GM18870 (cell line): ENCODE results near the gene CPB2.

ENCODE experiments used
- ATAC-seq: cut with Tn5 transposase; IDR thresholded peaks from one replicate; pipeline ENCODE4 v1.9.1; 2021; ENCODE audit warnings: moderate library complexity; ENCODE audit not compliant: unreplicated experiment

Gene CPB2

GRCh38 chr13:46100191-46100815, 4.5 kb downstream of the CPB2 start:
- ATAC-seq, result peak; percentile 77

GRCh38 chr13:46097663-46098062, 7.2 kb downstream of the CPB2 start:
- no peak for ATAC-seq

DNA sequence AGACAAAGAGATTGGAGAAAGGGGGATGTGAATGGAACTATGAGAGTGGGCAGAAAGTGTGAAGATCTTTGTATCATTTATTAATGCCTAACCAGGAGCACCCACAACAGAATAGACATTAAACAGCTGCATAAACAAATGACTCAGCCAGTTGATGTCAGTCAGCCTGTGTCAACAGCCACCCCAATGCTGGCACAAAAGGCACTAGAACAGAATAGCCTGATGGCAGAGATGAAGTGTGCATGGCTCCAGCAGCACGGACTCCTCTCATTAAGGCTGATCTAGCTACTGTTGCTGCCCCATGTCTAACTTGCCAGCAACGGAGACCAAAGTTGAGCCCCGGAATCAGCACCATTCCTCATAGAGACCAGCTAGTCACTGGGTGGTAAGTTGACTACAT, 7.8 kb downstream of the CPB2 start:
- no peak for ATAC-seq

DNA sequence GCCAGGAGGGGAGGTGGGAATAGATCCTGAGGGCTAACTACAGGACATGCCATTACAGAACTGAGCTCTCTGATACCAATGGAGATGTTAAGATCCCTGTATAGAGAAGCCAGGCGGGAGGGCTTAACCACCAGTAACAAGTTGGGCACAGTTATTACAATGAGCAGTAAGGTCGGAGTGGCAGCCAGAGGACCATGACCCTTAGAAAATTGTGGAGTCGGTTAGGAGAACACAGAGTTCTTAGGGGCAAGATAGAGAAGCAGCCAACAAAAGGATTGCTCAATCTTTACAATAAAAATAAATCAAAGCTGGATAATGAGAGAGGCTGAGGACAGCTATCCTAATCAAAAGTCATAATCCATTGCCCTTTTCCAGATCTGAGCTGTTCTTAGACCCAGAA, 10.4 kb downstream of the CPB2 start:
- ATAC-seq, result no peak

DNA sequence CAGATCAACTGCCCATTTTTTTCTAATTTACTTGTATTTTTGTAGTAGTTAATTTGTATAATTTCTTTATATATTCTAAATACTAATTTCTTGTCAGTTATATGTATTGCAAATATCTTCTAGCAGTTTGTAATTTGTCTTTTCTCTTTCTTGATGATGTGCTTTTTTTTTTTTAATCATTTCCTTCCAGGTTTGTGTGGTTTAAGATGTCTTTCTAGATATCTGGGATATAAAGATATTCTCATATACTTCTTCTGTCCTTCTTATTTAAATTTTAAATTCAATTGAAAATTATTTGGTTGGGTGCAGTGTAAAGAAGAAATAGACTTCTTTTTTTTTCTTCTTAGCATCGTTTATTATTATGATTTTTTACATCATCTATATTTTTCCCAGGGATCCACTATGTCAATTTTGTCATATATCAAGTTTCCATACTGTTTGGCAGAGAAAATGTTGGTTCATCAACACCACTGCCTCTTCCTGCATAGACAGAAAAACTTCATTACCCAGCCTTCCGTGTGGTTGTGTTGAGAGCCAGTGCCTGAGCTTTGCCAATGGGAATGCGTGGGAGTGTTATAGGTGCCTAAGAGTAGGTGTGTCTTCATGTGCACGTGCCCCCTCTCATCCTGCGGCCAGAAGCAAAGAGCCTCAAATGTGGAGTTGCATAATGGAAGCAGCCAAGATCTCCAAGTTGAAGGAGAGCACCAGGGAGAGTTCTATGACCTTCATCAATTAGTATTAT, 15.8 kb downstream of the CPB2 start:
- ATAC-seq, result no peak

- ATAC-seq, result no peak
Measured at GRCh38 chr13:46087481-46087880, 17.4 kb downstream of the CPB2 start.

GRCh38 chr13:46086985-46087384, 17.8 kb downstream of the CPB2 start:
- no peak for ATAC-seq

DNA sequence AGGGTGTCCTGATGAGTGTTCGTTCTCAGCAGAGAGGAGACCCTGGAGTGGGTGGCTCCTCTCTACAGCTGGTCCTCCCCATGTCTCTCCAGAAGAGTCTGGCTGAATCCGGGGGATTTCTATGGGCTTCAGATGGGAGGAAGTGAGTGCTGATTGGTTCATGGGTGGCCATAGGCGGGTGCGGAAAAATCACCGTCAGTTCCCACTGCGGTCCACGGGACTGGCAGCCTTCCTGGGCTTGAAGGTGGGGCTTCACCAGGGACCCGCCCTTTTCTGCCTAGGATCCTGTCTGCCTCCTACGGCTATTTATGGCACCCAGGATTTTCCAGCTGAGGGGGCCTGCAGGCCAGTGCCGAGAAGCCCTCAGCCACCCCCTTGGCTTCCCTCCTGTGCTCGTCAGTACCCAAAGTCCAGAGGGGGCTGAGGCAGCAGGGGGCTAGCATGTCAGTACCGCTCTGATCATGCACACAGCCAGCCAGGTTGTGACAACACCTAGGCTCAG, 18.4 kb downstream of the CPB2 start:
- ATAC-seq, result no peak

GRCh38 chr13:46085737-46086136, 19.1 kb downstream of the CPB2 start:
- no peak for ATAC-seq

- no peak for ATAC-seq
Measured at GRCh38 chr13:46082324-46082723, 22.5 kb downstream of the CPB2 start.

DNA sequence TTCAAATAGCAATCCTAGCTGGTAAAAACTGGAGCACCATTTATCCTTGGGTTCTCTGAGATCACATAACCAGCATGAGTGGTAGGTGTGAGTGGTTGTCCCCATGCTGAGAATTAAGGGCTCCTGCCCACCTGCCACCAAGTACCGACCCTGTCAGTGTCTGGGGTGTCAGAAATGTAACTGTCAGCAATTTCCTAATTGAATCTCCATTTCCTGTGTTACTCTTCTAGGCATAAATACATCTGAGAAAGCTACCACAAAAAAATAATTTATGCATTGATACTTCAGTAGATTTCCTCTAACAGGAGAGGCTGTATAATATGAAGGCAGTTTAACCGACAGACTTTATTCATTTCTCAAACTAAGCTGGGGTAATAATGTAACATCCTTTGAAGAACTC, 25.1 kb downstream of the CPB2 start:
- ATAC-seq, result no peak

DNA sequence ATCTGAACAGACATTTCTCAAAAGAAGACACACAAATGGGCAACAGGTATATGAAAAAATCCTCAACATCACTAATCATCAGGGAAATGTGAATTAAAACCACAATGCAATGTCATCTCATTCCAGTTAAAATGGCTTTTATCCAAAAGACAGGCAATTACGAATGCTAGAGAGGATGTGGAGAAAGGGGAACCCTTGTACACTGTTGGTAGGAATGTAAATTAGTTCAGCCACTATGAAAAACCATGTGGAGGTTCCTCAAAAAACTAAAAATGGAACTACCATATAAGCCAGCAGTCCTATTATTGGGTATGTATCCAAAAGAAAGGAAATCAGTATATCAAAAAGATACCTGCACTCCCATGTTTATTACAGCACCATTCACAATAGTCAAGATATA, 27.6 kb downstream of the CPB2 start:
- no peak for ATAC-seq

- ATAC-seq, result no peak
Measured at GRCh38 chr13:46076827-46077226, 28.0 kb downstream of the CPB2 start.

DNA sequence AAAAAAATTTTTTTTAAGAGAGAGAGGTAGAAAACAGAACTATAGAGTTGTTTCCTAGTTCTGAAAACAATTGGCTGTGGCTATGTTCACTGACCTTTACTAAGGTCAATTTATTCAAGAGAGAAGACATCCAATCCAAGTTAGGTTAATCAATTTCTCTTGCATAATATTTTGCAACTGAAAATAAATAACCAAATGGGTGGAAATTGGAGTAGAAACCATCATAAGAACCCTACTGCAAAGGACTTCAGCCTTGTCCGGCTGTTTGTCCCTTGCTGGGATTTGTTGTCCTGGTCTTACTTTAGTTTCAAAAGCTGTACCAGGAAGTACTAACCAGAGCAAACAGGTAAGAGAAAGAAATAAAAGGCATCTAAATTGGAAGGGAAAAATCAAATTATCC, 29.0 kb downstream of the CPB2 start:
- no peak for ATAC-seq

GRCh38 chr13:46071590-46072249, 33.1 kb downstream of the CPB2 start:
- ATAC-seq, result peak; percentile 77

DNA sequence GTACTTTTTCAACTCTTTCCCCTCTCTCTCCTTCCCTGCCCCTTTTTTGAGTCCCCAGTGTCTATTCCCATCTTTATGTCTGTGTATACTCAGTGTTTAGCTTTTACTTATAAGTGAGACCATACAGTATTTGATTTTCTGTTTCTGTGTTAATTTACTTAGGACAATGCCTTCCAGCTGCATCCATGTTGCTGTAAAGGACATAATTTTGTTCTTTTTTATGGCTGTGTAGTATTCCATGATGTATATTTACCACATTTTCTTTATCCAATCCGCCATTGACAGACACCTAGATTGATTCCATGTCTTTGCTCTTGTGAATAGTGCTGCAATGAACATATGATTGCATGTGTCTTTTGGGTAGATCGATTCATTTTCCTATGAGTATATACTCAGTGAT, 41.5 kb downstream of the CPB2 start:
- no peak for ATAC-seq

DNA sequence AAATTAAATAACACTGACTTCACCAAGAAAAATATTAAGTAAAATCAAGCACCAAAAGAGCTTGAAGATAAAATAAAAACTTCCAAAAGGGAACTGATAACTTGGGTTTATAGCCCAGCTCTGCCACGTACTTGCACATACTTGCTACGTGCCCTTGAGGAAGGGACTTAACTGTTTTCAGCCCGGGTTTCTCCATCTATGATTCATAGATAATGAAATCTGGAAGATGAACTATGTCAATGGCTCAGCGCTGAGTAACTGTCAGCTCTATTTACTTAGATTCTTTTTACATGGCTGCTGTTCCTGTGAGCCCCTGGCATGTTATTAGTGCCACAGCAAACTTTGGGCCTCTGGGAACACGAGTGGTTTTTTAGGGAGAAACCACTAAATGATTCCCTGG, 42.6 kb downstream of the CPB2 start:
- no peak for ATAC-seq

GRCh38 chr13:46059405-46059804, 45.4 kb downstream of the CPB2 start:
- no peak for ATAC-seq

- no peak for ATAC-seq
Measured at GRCh38 chr13:46058268-46058667, 46.6 kb downstream of the CPB2 start.

- ATAC-seq, result no peak
Measured at GRCh38 chr13:46057256-46058015, 47.4 kb downstream of the CPB2 start.
